GM23338 (cell line): Measurements from ENCODE around the gene FAM167B.

Experiments
- CREB1 ChIP-seq: fragments of 250-450 bp; sonication (Bioruptor Pico); IDR thresholded peaks from 2 replicates; pipeline ENCODE4 v1.5.0; 2020; ENCODE audit warnings: low read depth, mild to moderate bottlenecking, moderate library complexity
- EZH2 ChIP-seq: fragments of 200-600 bp; sonication (generic); IDR thresholded peaks from one replicate; pipeline ENCODE4 v1.8.0; 2017; ENCODE audit warnings: antibody characterized with exemption, mild to moderate bottlenecking, low read depth; ENCODE audit not compliant: unreplicated experiment
- EZH2phosphoT487 ChIP-seq: fragments of 200-600 bp; sonication (generic); IDR thresholded peaks from one replicate; pipeline ENCODE4 v1.8.1; 2018; ENCODE audit warnings: antibody characterized with exemption; ENCODE audit not compliant: unreplicated experiment
- JUNB ChIP-seq: IDR thresholded peaks from one replicate; pipeline ENCODE4 v1.6.1; 2016; ENCODE audit warnings: antibody characterized with exemption; ENCODE audit not compliant: unreplicated experiment
- POLR2AphosphoS5 ChIP-seq: IDR thresholded peaks from 2 replicates; pipeline ENCODE4 v1.6.1; 2016; ENCODE audit warnings: antibody characterized with exemption, low read depth
- TF ChIP-seq, protein P1 (sequence below), 2 experiments: fragments of 200-600 bp in 1 of 2; sonication (generic) in 1 of 2; conservative IDR thresholded peaks; 2 replicates each; pipeline versions ENCODE4 v1.5.1 to v1.6.1; 2016 to 2017; ENCODE audit warnings: antibody characterized with exemption in 2 of 2, low read depth in 2 of 2, mild to moderate bottlenecking in 2 of 2, moderate library complexity in 1 of 2
- TF ChIP-seq, protein P2 (sequence below): IDR thresholded peaks from 2 replicates; pipeline ENCODE4 v1.6.1; 2016; ENCODE audit warnings: antibody characterized with exemption

DNA sequence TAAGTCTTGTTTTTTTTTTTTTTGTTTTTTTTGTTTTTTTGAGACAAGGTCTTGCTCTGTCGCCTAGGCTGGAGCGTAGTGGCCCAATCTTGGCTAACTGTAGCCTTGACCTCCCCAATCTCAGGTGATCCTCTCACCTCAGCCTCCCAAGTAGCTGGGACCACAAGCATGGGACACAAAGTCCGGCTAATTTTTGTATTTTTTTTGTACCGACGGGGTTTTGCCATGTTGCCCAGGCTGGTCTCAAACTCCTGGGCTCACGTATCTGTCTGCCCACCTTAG, 10.1 kb downstream of the FAM167B start:
- TF ChIP-seq POLR2AphosphoS5 (no peak), CREB1 (CRISPR knock-in tag) (no peak), JUNB (no peak), EZH2phosphoT487 (no peak), EZH2 (no peak)
- TF ChIP-seq, protein P1, sequence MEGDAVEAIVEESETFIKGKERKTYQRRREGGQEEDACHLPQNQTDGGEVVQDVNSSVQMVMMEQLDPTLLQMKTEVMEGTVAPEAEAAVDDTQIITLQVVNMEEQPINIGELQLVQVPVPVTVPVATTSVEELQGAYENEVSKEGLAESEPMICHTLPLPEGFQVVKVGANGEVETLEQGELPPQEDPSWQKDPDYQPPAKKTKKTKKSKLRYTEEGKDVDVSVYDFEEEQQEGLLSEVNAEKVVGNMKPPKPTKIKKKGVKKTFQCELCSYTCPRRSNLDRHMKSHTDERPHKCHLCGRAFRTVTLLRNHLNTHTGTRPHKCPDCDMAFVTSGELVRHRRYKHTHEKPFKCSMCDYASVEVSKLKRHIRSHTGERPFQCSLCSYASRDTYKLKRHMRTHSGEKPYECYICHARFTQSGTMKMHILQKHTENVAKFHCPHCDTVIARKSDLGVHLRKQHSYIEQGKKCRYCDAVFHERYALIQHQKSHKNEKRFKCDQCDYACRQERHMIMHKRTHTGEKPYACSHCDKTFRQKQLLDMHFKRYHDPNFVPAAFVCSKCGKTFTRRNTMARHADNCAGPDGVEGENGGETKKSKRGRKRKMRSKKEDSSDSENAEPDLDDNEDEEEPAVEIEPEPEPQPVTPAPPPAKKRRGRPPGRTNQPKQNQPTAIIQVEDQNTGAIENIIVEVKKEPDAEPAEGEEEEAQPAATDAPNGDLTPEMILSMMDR (conservative IDR thresholded peaks at IDR 0.05; ENCODE audit: low read depth in 2 of 2), result no peak
- TF ChIP-seq, protein P2, sequence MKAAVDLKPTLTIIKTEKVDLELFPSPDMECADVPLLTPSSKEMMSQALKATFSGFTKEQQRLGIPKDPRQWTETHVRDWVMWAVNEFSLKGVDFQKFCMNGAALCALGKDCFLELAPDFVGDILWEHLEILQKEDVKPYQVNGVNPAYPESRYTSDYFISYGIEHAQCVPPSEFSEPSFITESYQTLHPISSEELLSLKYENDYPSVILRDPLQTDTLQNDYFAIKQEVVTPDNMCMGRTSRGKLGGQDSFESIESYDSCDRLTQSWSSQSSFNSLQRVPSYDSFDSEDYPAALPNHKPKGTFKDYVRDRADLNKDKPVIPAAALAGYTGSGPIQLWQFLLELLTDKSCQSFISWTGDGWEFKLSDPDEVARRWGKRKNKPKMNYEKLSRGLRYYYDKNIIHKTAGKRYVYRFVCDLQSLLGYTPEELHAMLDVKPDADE, result no peak
